ENCODE measurements around the gene TAS2R20. TPM values are rescaled to one million over a fixed set of nuclear protein-coding genes. Genes with fewer than 3 reads are reported as not detected.
"Not testable (repeated sequence)": the region's sequence is repeated elsewhere in the genome, so short reads cannot be mapped to it uniquely, and the experiment has no call there.

TAS2R20 gene
- total RNA-seq (2014; rRNA removed) (0.11 and 0.46 TPM in 2 replicates), Bru-seq, nascent RNA (percentile 65 among the genes with signal in this experiment), BruChase-seq, experiment 1, labeled RNA remaining after a 6-hour chase (percentile 54 among the genes with signal in this experiment), BruChase-seq, experiment 2, labeled RNA remaining after a 2-hour chase (percentile 85 among the genes with signal in this experiment)
- long read RNA-seq: 0 reads

GRCh38 chr12:10998204-10998603 is at the start of gene TAS2R20:
TAS2R20 (minus strand) TSS chr12:10998304; CDS start chr12:10997875, 429 bp downstream.
- CTCF ChIA-PET: no interaction called here
- Histone ChIP-seq H3K79me2 (ENCODE audit: low read length) (no peaks in the 10 kb centered on the region), H3K27me3 (ENCODE audit: low read length) (no peaks in the 10 kb centered on the region), H3K4me2 (ENCODE audit: low read length) (no peak within 1 kb of the TSS), H3K9ac (ENCODE audit: low read length) (no peak within 1 kb of the TSS), H3K4me3 (ENCODE audit: low read length) (no peak within 1 kb of the TSS), H3K36me3 (ENCODE audit: low read depth, low read length) (no peaks in the 10 kb centered on the region), H3K9me3 (ENCODE audit: low read length) (no peaks in the 10 kb centered on the region), H3K9me2 (replicated peaks; ENCODE audit: low read length) (no peaks in the 10 kb centered on the region), H3K27ac (ENCODE audit: low read length) (no peak within 1 kb of the TSS), H4K20me1 (ENCODE audit: low read length) (no peaks in the 10 kb centered on the region), H3K4me1 (ENCODE audit: insufficient read depth, low read length) (no peaks in the 10 kb centered on the region), H2AFZ (ENCODE audit: low read length) (no peak within 1 kb of the TSS), H3F3A (ENCODE audit: low read length, unreplicated experiment) (no peaks in the 10 kb centered on the region)
- POLR2A ChIA-PET (ENCODE audit: unreplicated experiment): no interaction called here
- TF ChIP-seq EZH2phosphoT487 (IDR thresholded peaks at IDR 0.05; ENCODE audit: borderline replicate concordance, low read length): no peak
- TF ChIP-seq CTCF (conservative IDR thresholded peaks at IDR 0.05; ENCODE audit: low read depth, low read length): no peak
- no peak for TF ChIP-seq EZH2 (IDR thresholded peaks at IDR 0.05; ENCODE audit: low read length, unreplicated experiment)
- ATAC-seq: no peak
- no TSS peak for BruUV-seq (replicated peaks)
- intact Hi-C loops (cut with micrococcal nuclease): no loop called here
- no peak for DNase-seq

GRCh38 chr12:11041366-11041765 is 43.3 kb upstream of the TAS2R20 start:
- H3F3A ChIP-seq (ENCODE audit: low read length, unreplicated experiment); H3K4me1 ChIP-seq (ENCODE audit: insufficient read depth, low read length); H3K9me2 ChIP-seq (replicated peaks; ENCODE audit: low read length); H3K9ac ChIP-seq (ENCODE audit: low read length); H3K36me3 ChIP-seq (ENCODE audit: low read depth, low read length); H3K4me3 ChIP-seq (ENCODE audit: low read length); ATAC-seq; BruUV-seq (replicated peaks); CTCF ChIA-PET; H2AFZ ChIP-seq (ENCODE audit: low read length); H3K79me2 ChIP-seq (ENCODE audit: low read length); intact Hi-C loops (cut with micrococcal nuclease); H3K4me2 ChIP-seq (ENCODE audit: low read length); H3K27ac ChIP-seq (ENCODE audit: low read length); H3K9me3 ChIP-seq (ENCODE audit: low read length); DNase-seq; POLR2A ChIA-PET (ENCODE audit: unreplicated experiment); H3K27me3 ChIP-seq (ENCODE audit: low read length); H4K20me1 ChIP-seq (ENCODE audit: low read length): not testable (repeated sequence)

GRCh38 chr12:11040162-11040561 is 42.1 kb upstream of the TAS2R20 start:
- Histone ChIP-seq H3K27me3 (ENCODE audit: low read length) (no peaks in the 10 kb centered on the region), H4K20me1 (ENCODE audit: low read length) (no peaks in the 10 kb centered on the region), H3K36me3 (ENCODE audit: low read depth, low read length) (no peaks in the 10 kb centered on the region), H3K4me1 (ENCODE audit: insufficient read depth, low read length) (no peaks in the 10 kb centered on the region), H3F3A (ENCODE audit: low read length, unreplicated experiment) (no peaks in the 10 kb centered on the region), H3K9me3 (ENCODE audit: low read length) (no peaks in the 10 kb centered on the region), H3K79me2 (ENCODE audit: low read length) (no peaks in the 10 kb centered on the region), H3K9ac (ENCODE audit: low read length) (no peak overlapping the region), H3K4me3 (ENCODE audit: low read length) (no peak overlapping the region), H3K9me2 (replicated peaks; ENCODE audit: low read length) (no peaks in the 10 kb centered on the region), H3K27ac (ENCODE audit: low read length) (no peak overlapping the region), H2AFZ (ENCODE audit: low read length) (no peak overlapping the region), H3K4me2 (ENCODE audit: low read length) (no peak overlapping the region)
- ChIA-PET CTCF (interaction anchor here (0.5 kb wide), 1 partner anchor 1030 kb away, joined by 6 read pairs; no protein-coding TSS in a partner anchor), POLR2A (ENCODE audit: unreplicated experiment) (no interaction called here)
- BruUV-seq (replicated peaks): no TSS peak
- DNase-seq (no peak), ATAC-seq (no peak)
- intact Hi-C loops (cut with micrococcal nuclease): no loop called here
- TF ChIP-seq EZH2phosphoT487 (IDR thresholded peaks at IDR 0.05; ENCODE audit: borderline replicate concordance, low read length) (no peak), CTCF (conservative IDR thresholded peaks at IDR 0.05; ENCODE audit: low read depth, low read length) (no peak), EZH2 (IDR thresholded peaks at IDR 0.05; ENCODE audit: low read length, unreplicated experiment) (no peak)
